Fibroblast of lung (primary cell): ENCODE data around the gene HDAC4.

Source experiments
- EZH2 ChIP-seq: IDR thresholded peaks from 2 replicates; pipeline ENCODE4 v1.5.1; 2012; ENCODE audit warnings: low read length, control low read depth, mild to moderate bottlenecking; ENCODE audit errors: missing control alignments
- TF ChIP-seq, protein P1 (sequence below), 2 donors: IDR thresholded peaks in 1 of 2; conservative IDR thresholded peaks in 1 of 2; 1 replicate in 1 of 2; 2 replicates in 1 of 2; pipeline ENCODE4 v1.5.1; 2011 to 2012; ENCODE audit warnings: low read length in 2 of 2, control low read depth in 1 of 2, inconsistent platforms in 1 of 2, low read depth in 1 of 2, mild to moderate bottlenecking in 1 of 2

DNA sequence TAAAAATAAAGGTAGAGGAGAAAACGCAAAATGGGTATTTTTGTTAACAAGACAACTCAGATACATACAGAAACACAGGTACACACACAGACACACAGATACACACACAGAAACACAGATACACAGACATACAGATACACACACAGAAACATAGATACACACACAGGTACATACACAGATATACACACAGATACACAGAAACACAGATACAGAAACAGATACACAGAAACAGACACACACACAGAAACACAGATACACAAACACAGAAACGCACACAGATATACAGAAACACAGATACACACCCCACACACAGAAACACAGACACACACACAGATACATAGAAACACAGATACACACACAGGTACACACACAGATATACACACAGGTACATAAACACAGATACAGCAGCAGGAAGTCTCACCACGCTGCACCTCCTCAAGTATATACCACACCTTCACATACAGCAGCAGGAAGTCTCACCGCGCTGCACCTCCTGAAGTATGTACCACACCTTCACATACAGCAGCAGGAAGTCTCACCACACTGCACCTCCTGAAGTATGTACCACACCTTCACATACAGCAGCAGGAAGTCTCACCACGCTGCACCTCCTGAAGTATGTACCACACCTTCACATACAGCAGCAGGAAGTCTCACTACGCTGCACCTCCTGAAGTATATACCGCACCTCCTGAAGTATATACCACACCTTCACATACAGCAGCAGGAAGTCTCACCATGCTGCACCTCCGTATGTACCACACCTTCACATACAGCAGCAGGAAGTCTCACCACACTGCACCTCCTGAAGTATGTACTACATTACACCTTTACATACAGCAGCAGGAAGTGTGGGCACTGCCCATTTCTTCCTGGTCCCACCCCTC lies 250.5 kb downstream of the HDAC4 start:
- TF ChIP-seq, protein P1, sequence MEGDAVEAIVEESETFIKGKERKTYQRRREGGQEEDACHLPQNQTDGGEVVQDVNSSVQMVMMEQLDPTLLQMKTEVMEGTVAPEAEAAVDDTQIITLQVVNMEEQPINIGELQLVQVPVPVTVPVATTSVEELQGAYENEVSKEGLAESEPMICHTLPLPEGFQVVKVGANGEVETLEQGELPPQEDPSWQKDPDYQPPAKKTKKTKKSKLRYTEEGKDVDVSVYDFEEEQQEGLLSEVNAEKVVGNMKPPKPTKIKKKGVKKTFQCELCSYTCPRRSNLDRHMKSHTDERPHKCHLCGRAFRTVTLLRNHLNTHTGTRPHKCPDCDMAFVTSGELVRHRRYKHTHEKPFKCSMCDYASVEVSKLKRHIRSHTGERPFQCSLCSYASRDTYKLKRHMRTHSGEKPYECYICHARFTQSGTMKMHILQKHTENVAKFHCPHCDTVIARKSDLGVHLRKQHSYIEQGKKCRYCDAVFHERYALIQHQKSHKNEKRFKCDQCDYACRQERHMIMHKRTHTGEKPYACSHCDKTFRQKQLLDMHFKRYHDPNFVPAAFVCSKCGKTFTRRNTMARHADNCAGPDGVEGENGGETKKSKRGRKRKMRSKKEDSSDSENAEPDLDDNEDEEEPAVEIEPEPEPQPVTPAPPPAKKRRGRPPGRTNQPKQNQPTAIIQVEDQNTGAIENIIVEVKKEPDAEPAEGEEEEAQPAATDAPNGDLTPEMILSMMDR (conservative IDR thresholded peaks at IDR 0.05 in 1 of 2, IDR thresholded peaks at IDR 0.05 in 1 of 2; ENCODE audit: low read depth in 1 of 2, low read length in 2 of 2): no peak
- no peak for TF ChIP-seq EZH2
